HG02642 (cell line): ENCODE results near the gene KCNH1.
A peak's percentile ranks its signal among the peaks of the same experiment; 100 is the strongest.
"Not testable (repeated sequence)": the region's sequence is repeated elsewhere in the genome, so short reads cannot be mapped to it uniquely, and the experiment has no call there.

Experiments used
- ATAC-seq: cut with Tn5 transposase; IDR thresholded peaks from one replicate; pipeline ENCODE4 v1.9.1; 2021; ENCODE audit warnings: mild to moderate bottlenecking; ENCODE audit not compliant: unreplicated experiment, poor library complexity

KCNH1 gene

DNA sequence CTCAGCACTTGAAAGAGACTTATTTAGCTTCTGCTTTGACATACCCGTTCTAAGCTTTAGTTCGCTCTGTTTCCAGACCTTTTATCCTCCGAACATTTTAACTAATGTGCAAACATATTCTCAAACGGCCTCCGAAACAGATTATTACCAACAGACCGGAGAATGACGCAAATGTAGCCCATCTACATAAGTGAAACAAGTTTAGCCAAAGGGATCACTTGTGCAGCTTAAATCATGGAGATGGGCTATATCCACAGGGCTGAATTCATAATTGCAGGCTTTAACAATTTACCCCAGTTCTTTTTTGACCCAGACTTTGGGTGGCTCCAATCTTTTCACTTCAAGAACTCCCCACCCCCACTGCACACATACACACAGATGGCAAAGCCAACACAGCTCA, 119.7 kb downstream of the KCNH1 start:
- ATAC-seq = no peak

DNA sequence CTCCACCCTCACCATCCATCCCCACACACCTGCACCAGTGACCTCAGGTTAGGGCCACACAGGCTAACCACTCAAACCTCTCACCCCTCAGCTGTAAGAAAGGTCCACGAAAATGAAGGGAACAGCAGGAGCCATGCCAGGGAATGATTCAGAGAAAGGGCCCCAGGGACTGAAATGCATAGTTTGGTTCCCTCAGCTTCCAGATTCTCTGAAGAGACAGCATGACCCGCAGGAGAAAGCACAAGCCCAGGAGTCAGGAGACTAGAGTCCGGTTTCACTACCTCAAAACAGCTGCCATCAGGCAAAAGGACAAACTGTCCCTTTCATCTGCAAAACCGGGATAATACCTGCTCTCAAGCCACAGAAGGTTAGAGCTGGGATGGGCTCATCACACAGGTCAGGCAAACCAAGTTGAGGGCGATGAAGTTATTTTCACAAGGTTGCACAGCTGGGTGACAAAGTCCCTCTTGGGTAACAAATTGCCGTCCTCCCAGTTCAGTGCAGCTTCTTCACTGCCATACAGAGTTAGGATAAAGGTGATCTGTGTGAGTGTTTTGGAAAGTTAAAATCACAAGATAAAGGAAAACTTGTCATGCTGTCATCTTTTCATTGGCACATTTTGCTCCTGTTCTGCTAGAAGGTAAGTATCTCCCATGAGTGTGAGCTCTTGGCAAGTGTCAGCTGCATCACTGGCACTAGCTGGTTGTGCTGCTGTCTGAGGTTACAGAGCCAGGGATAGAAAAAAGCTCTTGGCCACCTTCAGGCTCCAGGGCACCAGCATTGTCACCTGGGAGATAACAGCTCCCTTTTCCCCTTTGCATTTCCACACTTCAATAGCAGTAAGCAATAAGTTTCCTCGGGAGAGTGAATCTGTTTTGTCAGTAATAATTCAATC, 120.4 kb downstream of the KCNH1 start:
- no peak for ATAC-seq

DNA sequence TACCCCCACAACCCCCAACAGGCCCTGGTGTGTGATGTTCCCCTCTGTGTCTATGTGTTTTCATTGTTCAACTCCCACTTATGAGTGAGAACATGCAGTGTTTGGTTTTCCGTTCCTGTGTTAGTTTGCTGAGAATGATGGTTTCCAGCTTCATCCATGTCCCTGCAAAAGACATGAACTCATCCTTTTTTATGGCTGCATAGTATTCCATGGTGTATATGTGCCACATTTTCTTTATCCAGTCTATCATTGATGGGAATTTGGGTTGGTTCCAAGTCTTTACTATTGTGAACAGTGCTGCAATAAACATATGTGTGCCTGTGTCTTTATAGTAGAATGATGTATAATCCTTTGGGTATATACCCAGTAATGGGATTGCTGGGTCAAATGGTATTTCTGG, 122.8 kb downstream of the KCNH1 start:
- ATAC-seq = not testable (repeated sequence)

DNA sequence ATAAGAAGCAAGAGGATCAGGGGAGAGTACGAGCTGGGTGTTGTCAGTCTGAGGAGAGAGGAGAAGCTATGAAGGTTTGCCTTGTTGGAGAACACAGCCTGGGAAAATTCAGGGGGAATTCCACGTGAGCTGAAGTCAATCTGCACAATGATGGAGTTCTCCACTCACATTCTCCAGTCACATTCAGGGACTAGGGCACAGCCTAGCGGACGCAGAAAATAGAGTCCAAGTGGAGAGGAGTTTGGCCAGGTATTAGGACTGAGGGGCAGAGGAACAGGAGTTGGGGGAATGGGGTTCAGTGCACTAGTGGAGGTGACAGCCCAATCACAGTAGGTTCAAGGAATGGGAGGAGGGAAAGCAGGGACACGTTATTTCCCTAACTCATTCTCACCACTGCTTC, 124.0 kb downstream of the KCNH1 start:
- ATAC-seq = no peak

DNA sequence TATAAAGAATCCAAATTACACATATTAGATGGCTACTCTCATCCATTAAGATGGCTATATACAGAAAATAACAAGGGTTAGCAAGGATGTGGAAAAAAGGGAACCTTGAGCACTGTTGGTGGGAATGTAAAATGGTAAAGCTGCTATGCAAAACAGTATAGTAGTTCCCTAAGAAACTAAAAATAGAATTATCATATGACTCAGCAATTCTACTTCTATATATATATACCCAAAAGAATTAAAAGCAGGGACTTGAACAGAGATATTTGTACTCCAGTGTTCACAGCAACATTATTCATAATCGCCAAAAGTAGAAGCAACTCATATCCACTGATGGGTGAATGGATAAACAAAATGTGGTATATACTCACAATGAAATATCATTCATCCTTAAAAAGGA, 126.1 kb downstream of the KCNH1 start:
- ATAC-seq = no peak

DNA sequence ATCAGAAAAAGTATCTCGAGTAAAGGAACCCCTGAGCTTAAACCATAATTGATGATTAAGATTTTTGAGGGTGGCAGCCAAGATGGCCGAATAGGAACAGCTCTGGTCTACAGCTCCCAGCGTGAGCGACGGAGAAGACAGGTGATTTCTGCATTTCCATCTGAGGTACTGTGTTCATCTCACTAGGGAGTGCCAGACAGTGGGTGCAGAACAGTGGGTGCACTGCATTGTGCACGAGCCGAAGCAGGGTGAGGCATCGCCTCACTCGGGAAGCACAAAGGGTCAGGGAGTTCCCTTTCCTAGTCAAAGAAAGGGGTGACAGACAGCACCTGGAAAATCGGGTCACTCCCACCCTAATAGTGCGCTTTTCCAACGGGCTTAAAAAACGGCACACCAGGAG, 138.0 kb downstream of the KCNH1 start:
- ATAC-seq = not testable (repeated sequence)

DNA sequence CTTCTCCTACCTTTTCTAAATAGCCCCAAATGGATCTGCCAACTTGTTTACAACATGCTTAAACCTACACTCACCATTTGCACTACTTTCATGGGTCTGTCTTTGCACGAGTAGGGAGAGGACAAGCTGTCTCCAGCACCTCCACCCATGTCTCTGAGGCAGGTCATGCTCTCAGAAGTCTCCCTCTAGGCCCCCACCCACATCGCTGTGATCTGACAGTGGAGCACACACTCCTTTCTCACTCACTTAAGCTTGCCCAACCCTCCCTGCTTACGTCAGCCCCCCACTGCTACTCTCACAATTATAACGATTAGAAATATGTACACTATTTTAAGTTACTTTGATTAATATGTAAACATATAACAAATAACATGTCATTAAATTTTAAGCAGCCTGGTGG, 141.1 kb downstream of the KCNH1 start:
- ATAC-seq = no peak

DNA sequence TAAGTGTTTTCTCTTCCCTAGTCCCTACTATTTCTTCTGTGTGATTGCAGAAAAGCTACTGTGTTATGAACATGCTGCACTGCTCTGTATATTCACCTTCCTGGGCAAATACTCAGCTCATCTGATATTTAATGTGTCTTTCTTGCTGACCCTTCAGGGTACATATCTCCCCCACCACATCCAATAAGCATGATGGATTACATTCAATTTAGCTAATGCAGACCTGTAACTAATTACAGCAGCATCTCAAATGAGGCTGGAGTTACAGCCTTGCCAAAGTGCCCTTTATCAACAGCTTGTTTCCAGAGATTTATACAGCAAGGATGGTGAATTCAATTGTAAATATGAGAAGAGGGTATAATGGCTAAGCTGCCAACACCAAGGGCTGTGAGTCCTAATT, 144.0 kb downstream of the KCNH1 start:
- ATAC-seq = no peak

DNA sequence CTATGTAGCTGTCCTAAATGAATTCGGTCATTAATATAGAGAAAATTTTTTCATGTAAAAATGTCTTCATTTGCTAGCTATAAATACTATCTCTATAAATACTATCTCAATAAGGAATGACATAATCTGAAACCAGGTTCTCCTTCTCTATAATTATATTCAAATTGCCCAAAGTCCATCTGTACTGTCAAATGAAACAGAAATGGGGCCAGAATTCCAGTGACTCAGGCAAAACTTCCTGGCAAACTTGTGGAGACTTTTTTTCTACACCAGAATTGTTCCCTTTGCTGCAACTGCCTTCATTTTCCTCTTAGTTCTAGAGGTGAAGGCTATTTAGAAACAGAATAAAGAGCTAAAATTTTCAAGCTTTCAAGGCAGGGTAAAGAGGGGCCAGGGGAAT, 152.5 kb downstream of the KCNH1 start:
- ATAC-seq = no peak

DNA sequence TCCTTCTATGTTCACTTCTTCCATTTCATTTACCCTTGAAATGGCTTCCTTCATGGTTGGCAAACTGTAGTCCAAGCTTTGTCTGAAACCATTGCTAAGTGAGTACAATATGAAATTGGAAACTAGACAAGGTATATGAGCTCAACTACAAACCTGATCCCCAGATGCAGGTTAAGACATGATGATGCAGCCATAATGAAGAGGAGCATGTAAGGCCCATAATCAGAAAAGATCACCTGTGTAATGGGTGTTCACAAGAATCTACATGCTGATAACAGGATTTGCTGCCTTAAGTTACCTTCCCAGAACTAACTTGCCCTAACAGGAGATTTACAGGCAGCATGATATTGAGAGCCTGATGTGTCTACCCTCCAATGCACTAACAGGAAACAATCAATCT, 153.9 kb downstream of the KCNH1 start:
- ATAC-seq = no peak

DNA sequence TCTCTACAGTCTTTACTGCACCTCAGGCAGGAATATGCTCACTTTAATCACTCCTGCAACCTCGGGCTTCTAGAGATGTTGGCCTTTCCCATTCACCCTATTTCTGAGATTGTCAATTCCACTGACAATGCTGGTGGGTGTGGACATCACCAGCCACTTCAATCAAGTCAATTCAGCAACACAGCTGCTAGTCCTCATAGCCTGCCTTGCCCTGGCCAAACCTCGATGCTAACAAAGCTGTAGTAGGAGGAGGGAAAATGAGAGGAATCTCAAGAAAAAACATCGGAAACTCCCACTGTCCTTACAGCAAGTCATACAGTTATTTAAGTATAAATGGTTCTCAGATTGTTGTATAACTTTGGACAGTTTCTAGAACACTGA, 155.0 kb downstream of the KCNH1 start:
- ATAC-seq = no peak

DNA sequence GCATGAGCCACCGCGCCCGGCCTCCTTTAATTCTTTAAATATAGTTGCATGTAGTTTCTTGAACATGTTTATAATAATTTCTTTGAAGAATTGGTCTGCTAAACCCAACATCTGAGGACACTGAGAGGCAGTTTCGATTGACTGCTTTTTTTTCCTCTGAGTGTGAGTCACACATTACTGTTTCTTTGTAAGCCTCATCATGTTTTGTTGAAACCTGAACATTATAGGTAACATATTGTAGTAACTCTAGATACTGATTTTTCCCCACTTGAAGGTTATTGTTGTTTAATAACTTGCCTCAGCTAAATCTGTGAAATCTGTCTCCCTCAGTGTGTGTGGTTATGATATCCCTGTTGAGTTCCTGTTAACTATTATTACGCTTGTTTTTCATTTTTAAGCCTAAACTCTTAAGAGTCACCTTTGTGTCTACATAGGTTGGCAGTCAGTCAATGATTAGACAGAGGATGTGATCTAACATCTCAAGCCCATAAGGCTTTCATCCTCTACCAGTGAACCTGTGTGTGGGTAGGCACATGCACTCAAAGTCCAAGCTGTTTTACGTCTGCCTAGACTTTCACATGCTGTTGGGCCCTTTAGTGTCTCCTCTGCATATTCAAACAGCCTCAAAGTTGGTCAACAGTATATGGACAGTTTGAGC, 155.5 kb downstream of the KCNH1 start:
- no peak for ATAC-seq

DNA sequence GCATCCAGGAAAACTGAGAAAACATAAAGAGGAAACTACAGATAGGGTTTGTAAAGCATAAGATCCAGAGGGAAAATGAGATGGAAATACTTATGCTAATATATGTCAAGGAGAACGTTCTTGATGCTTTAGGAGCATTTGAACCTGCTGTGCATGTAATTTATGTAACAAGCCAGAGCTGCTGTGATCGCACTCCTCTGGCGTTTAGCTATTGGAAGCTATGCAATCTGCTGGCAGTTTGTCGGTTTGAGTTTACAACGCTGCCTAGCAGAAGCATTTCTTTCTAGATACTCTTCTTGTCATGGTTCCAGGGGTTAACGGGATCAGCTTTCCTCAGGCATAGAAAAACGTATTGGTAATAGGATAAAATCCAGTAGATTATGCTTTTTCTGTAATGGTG, 182.7 kb downstream of the KCNH1 start:
- no peak for ATAC-seq

DNA sequence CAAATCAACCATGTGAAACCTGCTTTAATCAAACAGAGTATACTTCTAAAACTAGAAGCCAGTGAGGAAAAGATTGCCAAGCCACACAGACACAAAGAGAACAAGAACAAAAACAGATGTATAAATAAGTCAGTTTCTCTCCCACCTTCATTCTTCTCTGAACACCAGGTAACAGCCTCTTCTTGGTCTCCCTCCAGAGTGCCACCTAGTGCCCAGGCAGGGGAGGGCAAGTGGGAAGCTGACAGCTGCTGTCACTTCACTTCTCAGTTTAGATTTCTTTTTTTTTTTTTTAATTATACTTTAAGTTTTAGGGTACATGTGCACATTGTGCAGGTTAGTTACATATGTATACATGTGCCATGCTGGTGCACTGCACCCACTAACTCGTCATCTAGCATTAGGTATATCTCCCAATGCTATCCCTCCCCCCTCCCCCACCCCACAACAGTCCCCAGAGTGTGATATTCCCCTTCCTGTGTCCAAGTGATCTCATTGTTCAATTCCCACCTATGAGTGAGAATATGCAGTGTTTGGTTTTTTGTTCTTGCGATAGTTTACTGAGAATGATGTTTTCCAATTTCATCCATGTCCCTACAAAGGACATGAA, 183.9 kb downstream of the KCNH1 start:
- peak; percentile 62 for ATAC-seq

DNA sequence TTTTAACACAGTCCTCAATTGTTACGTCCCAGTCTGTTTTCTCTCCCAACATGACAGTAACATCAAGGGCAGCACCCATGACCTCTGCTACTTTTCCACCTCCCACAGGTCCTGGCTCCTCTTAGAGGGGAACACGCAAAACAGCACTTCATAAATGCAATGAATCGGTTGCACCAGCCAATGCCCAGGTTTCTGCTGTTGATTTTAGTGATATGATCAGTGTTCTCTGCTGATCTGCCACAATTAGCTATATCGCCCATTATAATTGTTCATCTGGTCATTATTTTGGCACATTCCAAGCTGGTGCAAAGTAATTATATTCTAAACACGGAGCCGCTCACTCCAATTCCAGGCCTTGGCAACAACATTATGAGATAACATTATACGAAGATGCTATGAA, 184.5 kb downstream of the KCNH1 start:
- no peak for ATAC-seq

DNA sequence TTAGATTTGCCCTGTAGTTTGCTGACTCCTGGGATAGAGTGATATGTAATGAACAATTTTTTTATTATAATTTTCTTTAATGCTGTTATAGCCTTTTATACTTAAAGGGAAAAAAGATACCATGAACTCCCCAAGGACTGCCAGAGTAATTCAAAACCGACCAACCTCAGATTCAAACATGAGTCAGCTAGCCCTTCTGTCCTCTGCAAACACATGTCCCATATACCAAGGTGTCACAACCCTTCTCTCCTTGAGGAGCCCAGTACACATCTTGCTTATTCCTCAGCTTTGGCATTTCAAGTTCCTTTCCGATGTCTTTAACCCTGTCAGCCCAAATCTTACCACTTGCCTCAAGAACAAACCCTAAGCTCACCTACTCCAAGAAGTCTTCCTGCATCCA, 184.9 kb downstream of the KCNH1 start:
- ATAC-seq = no peak

DNA sequence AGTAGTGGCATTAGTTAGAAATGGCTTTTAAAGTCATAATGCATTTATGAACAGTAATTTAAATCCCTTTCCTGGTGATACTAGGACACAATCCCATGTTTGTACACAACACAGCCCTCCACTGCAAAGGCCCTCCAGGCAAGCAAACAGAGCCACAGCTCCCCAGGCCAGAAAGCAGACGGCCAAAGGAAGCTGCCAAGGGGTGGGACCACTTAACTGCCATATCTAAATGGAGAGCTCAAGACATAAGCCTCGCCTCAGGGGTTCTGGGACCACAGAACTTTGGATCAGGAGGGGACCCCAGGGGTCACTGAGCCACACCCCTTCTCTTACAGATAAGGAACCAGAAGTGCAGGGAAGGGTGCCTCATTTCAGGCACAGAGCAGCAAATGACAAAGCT, 189.7 kb downstream of the KCNH1 start:
- ATAC-seq = no peak

DNA sequence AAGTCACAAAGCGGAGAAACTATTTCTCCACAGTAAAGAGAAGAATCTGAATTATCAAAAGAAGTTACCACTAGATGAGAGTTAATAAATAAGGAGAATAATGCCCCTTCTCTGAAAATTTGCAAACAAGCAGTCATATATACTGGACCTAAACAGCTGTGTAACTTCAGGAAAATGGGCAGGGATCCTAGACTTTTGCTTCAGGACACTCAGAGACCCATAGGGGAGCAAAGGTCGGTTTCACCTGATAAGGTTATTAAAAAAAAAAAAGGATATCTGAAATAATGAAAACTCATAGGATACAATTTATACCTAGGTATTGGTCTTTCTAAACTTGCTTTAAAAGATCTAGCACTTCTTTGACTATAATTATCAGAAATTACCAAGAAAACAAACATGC, 191.4 kb downstream of the KCNH1 start:
- ATAC-seq = no peak

DNA sequence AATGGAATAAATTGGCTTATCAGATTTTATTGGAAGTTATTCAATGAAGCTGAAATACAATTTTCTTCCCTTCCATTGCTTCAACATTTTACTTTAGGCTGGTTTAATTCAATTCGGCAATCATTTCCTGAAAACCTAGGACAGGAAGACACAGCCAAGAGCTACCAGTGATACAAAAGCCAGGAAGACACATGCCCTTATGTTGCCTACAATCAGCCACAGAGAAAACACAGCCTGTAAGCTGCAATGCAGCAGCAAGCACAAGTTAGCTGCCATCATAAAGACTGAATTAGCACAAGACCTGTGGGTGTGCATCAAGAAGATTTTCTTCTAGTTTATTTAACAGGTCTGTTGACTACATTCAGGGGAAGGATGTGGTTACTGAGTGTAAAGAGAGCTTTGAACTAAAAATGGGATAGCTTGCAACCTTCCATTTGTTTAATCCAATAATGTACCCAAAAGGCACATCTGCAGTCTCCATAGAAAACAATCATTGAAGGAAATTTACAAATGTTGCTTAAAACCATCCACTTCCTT, 193.8 kb downstream of the KCNH1 start:
- no peak for ATAC-seq

DNA sequence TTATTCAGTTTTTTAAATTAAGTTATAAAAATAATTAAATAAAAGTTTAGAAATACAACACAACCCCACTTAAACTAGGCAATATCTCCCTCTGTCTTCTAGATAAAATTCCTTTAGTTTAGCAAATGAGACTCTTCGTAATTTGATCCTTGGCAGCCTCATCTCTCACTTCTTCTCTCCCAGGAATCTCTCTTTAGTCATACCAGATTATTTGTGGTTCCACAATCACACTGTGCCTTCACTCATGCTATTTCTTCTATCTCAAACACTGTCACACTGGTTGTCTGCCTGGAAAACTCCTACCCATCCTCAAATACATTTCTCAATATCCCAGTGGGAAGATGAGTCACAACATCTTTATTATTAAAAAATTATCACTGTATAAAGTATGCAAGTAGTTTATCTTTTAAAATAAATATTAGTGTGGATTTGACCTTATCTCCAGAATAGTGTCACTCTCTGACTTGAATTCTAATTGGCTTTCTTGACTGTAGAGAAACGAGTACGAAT, 195.5 kb downstream of the KCNH1 start:
- ATAC-seq = no peak

DNA sequence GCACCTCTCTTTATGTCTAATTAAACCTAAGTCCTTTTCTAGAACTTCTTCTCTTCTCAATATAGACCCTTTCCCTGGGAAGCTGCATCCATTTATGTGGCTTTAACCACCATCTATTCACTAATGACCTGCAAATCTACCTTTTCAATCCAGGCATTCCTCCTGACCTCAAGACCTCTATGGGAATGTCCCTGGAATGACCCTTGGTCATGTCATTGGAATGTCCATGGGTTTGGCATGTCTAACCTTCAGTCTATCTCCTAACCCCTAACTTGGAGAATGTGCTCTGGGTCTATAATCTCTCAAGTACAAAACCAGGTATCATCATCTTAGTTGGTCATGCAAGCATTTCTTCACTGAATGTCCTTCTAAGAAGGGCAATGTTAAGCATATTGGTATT, 196.1 kb downstream of the KCNH1 start:
- no peak for ATAC-seq
